Embryonic facial prominence (tissue), 1 donor: ENCODE measurements around the gene SETD7.
"Not testable (repeated sequence)": the region's sequence is repeated elsewhere in the genome, so short reads cannot be mapped to it uniquely, and the experiment has no call there.

Source experiments
- DNase-seq: peaks from one replicate; pipeline ENCODE4 v3.0.0-alpha.2; 2016; ENCODE audit errors: extremely low spot score

The SETD7 gene

DNA sequence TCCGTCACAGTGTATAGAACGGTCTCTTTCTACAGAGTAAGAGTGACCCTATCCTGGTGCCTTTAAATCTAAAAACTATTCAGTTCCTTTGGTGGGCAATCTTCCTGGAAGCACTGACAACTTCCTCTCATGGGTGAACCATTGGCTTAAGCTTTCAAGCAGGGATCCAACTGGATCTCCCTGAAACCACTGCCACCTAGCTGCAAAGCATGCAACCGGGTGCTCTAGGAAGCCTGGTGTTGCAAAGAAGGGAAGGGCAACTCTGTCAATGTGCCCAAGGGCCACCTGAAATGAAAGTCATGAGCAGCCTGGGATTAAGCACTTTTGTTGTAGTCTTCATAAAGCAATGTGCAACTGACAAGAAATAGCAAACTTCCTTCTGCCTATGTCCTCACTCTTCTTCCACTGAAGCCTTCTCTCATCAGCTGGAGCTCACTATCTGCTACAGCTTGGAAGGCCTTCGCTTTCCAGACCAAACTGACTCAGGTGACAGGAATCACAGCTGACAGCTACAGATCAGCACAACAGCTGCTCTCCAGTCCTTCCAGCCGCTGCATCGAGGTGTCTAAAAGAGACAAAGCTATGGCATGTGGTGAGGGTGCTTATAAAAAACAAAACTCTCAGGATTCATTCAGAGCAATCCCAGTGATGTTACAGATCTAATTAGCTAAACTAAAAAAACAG, 46.1 kb downstream of the SETD7 start:
- DNase-seq, result no peak

DNA sequence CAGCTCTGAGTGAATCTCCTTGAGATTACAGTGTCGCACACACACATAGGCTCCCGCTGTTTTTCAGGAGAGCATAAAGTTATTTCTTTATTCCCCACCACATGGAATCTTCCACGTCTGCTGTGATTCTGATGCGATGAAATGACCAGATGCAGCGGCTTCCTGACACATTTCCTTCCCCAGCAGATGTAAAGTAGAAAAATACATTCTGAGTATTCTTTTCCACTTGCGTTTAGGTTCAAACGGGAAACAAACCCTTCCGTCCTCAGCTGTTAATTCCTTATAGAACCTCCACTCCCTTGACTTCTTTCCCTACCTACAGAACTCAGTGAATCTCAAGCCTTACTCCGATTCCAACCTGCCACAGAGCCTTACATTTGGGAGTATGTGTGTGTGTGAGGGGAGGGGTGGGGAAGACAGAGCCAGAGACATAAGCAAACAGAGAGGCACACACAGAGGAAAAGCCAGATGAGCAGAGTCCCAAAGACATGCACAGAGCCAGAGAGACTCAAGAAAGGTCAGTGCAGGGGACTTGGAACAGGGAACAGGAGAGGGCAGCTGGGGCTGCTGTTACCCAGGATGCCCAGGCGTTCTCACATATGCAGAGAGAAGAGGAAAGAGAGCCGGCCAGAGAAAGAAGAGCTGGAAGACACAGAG, 47.3 kb downstream of the SETD7 start:
- no peak for DNase-seq

DNA sequence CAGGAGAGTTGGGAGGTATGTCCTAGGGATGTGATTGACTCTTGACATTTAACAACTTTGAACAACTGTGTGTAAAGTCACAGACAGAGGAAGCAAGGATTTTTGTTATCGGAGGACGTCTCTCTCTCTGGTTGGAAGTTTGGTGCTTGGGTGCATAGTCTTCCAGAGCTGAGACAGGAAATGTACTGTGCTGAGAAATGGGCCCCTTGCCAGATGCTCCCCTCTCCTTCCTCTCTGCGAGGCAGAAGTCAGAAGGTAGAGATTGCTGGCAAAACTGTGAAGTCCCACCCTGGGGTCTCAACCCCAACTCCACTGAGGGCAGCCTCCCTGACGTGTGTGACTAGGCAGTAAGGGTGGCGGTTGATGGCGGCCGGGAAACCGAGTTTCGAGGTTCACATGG, 49.2 kb downstream of the SETD7 start:
- no peak for DNase-seq

DNA sequence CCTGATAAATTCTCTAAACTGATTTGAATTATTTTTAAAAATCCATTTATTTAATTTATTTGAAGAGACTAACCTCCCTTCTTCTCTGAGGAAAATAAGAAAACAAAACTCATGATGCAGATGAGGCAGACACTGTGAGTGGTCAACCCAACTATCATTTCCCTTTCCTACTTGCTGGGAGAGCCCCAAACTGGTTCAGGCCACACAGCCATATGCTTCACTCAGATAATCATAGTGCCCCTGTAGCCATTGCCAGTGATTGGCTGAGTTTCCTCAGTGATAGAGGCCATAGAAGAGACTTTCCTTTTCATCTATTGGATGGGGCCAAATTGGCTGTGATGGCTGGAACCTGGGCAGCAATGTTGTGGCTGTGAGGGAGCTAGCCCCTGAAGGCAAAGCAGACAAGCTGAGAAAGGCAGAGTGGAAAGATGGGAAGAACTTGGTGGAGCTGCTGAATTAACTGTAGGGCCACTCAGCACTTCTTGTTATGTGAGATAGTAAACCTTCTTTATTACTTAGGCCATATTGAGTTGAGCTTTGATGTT, 52.3 kb downstream of the SETD7 start:
- no peak for DNase-seq

DNA sequence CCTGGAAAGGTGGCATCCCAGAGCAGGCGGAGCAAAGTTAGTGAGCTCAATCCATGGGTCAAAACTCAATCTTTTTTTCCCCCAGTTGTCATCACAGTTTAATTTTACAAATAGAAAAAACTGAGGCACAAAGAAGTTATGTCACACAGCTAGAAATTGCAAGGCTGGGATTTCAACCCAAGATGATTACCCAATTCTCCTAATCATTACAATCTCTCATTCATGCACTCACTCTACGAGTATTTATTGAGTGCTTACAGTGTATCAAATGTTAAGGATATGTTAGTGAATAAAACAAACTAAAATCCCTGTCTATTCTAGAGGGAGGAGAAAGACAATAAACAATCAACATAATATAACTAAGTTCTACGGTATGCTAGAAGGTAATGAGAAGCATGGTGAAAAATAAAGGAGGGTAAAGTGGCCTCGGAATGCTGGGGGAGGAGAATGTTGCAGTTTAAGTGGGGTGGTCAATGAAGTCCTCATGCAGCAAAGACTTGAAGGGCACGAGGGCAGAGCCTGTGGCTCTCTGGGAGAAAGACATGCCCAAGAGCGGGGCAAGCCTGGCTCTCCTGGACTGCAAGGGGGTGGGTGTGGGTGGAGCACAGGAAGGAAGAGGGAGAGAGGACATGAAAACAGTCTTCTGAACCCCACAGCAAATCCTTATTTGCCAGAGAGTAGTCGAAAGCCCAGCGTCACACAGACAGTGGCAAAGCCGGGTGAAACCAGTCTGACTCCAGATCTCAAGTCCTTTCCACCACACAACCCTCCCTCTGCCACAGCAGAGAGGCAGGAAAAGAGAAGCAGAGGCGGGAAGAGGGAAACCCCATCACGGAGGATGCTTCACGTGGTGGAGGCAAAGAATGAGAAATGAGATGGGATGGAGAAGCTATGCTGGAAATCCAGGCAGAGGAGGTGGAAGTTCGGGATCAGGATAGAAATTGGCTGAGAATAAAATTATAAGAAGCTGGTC, 53.8 kb downstream of the SETD7 start:
- DNase-seq, result no peak

DNA sequence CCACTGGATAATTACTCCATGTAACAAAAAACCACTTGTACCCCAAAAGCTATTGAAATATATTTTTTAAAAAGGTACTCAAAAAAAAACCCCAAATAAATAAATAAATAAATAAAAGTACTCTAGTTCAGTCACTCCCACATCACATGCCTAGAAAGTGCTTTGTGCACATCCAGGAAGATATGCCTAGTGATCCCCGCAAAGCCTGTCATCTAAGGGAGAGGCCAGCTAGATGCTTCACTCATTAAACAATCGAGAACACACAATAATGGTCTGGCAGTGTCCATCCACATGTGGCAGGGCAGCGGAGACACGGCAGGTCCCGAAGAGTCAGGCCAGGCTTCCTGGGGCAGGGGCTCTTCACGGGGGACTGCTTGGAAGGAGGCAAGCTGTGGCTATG, 54.5 kb downstream of the SETD7 start:
- DNase-seq, result no peak

DNA sequence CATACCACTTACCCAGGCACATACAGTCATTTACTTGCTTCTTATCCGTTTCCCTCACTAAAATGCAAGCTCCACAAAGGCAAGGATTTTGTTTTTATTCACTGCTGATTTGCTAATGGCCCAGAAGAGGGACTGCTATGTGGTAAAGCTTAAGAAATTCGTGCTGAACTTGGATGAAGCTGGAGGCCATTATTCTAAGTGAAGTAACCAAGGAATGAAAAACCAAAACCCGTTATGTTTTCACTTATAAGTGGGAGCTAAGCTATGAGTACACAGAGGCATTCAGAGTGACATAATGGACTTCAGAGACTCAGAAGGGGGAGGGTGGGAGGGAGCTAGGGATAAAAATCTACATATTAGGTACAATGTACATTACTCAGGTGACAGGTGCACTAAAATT, 54.9 kb downstream of the SETD7 start:
- DNase-seq, result no peak

DNA sequence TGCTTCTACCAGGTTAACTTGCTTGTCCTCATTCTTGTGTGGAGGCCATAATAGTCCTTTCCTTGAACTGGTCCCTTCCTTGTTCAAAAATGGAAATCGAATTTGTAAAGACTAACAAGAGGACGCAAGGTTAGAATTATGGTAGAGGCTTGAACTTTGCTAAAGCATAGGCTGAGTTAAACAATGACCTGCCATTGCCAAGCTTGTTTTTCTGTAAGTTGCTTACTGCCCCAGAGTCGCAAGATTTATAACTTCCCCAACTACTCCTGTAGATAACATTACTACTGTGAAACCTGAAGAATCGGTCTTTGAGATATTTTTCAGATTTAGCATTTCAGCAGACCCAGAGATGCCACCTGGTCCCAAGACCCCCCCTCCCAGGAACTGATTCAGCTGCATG, 56.8 kb downstream of the SETD7 start:
- no peak for DNase-seq

DNA sequence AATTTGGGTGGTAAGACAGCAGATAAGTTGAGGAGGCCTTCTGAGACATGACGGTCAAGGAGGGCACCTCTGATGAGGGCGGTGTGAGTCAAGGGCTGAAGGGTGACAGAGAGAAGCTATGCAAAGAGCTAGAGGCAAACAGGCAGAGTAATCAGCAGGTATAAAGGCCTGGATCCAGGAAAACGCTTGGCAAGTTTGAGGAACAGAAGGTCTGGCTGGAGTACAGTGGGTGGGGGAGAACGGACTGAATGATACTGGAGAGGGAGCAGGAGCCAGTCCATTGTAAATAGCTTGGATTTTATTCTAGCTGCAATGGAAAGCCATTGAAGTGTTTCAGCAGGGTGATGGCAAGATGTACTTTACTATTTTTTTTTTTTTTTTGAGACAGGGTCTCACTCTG, 62.8 kb downstream of the SETD7 start:
- DNase-seq, result no peak

DNA sequence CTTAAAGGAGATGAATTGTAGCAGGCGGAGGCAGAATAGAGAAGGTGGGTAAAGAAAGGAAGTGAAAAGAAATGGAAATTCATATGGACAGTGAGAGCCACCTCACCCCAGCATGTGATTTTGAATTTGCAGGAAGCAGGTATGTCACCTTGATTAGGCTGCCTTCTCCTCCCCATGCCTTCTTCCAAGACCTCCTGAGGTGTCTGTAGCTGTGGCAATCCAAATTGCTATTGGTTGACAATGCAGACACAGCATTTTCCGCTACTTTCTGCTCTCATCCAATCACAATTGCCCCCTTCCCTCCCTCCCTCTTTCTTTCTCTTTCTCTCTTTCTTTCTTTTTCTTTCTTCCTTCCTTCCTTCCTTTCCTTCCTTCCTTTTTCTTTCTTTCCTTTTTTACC, 63.6 kb downstream of the SETD7 start:
- no peak for DNase-seq

DNA sequence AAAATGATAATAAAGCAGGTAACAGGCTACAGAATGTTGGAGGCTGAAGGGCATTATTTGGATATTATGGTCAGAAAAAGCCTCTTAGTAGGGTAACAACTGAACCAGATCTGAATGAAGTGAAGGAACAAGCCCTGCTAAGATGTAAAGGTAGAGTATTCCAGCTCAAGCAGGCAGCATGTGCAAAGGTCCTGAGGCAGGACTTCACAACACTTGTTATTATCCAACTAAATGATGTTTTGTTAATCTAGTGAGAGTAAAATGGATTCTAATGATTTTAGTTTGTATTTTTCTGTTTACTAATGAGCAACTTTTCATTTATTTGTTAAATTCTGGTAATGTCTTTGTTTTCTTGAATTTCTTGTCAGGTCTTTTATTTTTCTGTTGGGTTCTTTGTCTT, 66.4 kb downstream of the SETD7 start:
- DNase-seq, result no peak

DNA sequence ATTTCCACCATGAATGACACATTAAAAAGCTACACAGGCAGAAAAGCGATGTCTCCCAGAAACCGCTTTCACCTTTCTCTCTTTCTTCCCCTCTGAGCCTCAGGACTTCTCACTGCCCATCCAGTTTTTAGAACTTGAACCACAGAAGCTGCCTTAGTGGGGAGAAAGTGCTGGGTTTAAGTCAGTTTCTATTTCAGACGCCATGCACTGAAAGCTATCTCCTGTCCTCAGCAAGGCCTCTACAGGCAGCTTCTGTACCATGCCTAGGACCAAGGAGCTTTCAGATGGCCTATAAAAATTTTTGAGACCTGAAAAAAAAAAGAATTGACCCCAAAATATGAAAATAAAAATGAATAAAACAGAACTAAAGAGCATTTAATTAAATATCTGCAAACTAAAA, 67.6 kb downstream of the SETD7 start:
- DNase-seq, result no peak

DNA sequence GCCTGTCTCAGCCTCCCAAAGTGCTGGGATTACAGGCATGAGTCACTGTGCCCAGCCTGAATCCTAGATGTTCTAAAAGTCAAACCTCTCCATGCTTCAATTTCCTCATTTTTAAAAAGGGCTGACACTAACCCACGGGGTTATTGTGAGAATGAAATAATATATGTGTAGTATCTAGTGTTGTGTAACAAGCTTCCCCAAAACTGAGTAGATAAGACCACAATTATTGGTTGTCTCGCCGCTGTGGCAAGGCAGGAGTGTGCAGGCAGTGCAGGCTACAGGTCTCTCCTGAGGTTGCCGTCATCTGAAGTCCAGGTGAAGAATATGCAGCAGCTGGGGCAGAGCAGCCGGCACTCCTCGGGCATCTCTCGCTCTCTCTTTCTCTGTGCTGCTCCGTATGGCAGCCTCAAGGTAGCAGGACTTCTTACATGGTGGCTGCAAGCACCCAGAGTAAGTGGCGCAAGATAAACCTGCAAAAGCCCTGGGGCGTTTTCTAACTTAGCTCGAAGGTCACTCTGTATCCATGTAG, 71.2 kb downstream of the SETD7 start:
- DNase-seq, result no peak

DNA sequence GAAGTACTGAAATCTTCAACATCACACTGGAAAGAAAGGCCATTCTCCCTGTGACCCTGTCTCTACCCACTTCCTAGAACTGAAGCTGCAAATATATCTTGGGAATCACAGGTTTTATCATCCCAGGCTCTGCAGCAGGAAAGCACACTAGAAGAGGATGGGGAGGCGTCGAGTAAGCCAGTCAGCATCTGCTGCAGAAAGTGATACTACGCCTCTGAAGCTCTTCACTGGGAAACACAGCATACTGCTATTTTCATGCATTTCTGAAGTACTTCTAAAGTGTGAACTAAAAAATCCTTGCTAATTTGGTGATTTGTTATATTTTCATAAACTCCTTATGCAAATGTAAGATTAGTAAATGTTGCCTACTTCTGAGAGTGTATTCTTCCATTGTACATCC, 73.0 kb downstream of the SETD7 start:
- no peak for DNase-seq

DNA sequence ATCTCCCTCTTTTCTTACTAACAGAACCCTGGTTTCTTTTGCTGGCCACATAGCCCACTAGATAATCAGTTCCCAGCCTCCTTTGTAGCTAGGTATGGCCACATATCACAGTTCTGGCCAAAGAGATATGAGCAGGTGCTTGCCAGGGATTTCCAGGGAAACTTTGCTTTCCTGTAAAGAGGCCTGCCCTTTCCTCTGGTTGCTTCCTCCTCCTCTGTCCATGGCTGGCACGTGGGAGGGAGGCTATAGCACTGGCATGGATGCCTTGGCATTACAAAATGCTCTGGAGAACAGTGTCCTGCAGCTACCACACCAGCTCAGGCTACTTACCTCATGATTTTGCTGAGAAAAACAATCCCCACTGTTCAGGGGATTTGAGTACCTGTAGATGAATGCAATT, 74.6 kb downstream of the SETD7 start:
- no peak for DNase-seq

DNA sequence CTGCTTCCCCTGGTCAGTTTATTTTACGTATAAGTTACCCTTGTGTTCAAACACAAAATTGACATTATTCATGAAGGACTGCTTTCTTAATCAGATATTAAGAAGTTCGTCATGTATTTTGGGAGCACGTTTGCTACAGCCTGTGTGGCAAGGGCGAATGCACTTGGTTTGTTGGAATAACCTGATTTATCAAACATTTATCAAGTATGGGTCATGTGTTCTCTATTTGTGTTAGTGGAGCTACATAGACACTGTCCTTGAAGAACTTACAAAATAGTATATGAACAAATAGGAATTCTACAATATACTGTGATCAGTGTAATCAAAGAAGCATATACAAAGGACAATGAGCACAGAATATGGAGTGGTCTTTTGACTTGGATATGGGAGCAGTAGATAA, 79.7 kb downstream of the SETD7 start:
- no peak for DNase-seq

DNA sequence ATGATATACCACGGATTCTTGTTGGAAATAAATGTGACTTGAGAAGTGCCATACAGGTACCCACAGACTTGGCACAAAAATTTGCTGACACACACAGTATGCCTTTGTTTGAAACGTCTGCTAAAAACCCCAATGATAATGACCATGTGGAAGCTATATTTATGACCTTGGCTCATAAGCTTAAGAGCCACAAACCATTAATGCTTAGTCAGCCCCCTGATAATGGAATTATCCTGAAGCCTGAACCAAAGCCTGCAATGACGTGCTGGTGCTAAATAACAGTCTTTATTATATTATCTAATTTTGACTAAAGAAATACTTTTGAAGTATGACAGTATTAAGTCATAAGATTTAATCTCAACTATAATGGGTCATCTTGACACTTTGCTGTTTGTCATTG, 83.2 kb downstream of the SETD7 start:
- no peak for DNase-seq

DNA sequence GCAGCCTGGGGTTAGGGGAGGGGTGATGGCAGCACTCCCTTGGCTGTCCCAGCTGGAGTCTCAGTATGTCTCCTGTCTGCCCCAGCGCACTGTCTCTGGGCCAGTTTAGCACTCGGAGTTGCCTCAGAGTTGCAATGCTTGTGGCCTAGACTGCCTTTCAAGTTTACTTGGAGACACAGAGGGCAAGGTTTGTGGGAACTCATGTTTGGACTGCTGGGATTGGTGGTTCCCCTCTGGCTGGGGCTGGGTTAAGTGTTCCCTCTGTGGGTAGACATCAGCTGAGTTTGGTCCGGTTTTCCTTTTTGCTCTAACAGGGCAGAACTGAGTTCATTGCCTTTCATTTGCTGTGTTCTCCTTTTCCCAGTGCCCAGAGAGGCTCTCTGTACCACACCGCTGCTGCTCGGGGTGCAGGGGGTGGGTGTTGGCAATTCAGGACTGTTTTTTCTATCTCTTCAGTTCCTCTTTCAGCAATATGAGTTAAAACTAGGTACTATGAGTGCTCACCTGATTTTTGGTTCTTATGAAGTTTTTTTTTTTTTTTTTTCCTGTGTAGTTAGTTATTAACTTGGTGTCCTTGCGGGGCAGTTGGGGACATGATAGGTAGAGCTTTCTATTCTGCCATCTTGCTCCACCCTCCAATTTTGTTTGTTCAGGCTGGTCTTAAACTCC, 84.9 kb downstream of the SETD7 start:
- DNase-seq, result no peak

DNA sequence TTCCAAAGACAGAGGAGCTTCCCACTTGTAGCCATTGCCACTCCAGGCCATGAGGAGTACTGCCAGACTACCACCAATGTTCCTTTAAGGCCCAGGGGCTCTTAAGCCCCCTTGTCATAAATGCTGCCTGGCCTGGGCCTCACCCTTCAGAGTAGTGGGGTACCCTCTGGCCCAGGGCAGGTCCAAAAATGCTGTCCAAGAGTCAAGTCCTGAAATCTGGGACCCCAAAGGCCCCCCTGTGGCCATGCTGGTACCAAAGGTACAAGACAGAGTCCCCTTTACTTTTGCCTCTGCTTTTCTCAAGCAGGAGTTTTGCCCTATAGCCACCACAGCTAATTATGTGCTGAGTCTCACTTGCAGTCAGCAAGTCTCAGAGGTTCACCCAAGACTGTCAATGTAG, 85.7 kb downstream of the SETD7 start:
- no peak for DNase-seq

DNA sequence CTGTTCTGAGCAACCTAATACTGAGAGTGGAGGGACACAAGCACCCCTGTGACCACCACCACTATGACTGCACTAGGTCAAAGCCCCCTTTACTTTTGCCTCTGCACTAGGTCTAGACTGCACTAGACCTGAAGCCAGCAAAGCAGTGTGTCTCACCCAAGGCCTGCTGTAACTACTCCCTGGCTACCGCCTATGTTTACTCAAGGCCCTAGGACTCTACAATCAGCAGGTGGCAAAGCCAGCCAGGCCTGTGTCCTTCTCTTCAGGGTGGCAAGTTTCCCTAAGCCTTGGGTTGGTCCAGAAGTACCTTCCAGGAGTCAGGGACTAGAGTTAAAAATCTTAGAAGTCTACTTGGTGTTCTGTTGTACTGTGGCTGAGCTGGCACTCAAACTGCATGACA, 86.2 kb downstream of the SETD7 start:
- DNase-seq, result no peak

DNA sequence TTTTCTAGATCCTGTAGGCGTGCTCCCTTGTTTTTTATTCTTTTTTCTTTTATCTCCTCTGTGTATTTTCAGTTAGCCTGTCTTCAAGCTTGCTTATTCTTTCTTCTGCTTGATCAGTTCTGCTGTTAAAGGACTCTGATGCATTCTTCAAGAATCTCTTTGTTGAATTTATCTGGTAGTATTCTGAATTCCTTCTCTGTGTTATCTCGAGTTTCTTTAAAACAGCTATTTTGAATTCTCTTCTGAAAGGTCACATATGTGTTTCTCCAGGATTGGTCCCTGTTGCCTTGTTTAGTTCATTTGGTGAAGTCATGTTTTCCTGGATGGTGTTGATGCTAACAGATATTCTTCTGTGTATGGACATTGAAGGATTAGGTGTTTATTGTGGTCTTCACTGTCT, 86.8 kb downstream of the SETD7 start:
- no peak for DNase-seq

DNA sequence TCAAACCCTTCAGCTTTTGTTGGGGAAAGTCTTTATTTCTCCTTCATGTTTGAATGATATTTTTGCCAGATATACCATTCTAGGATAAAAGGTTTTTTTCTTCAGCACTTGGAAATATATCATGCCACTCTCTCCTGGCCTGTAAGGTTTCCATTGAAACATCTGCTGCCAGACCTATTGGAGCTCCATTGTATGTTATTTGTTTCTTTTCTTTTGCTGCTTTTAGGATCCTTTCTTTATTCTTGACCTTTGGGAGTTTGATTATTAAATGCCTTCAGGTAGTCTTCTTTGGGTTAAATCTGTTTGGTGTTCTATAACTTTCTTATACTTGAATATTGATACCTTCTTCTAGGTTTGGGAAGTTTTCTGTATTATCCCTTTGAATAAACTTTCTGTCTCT, 87.3 kb downstream of the SETD7 start:
- DNase-seq, result not testable (repeated sequence)
